RPMI8226 (cell line): ENCODE results near the gene CDC6.

Experiments used
- DNase-seq: peaks from one replicate; pipeline ENCODE4 v3.0.0-alpha.2; 2015

Gene CDC6

GRCh38 chr17:40287494-40288369, at the start of gene CDC6:
TSS of gene CDC6 (plus strand) at chr17:40287879. CDS start at chr17:40289421, 1,542 bp downstream.
- DNase-seq = peak; percentile 99

- no peak for DNase-seq
These were observed 46.3 kb upstream of the CDC6 start for GRCh38 chr17:40241252-40241834.

- no peak for DNase-seq
These were observed 44.9 kb upstream of the CDC6 start for GRCh38 chr17:40242774-40243173.

GRCh38 chr17:40243761-40244160, 43.9 kb upstream of the CDC6 start:
- DNase-seq = no peak

- no peak for DNase-seq
These were observed 43.4 kb upstream of the CDC6 start for GRCh38 chr17:40244255-40244654.

GRCh38 chr17:40247926-40248495, 39.7 kb upstream of the CDC6 start:
- DNase-seq = no peak

- DNase-seq = no peak
These were observed 39.2 kb upstream of the CDC6 start for GRCh38 chr17:40248507-40248906.

- DNase-seq = no peak
These were observed 36.1 kb upstream of the CDC6 start for GRCh38 chr17:40251576-40251975.

GRCh38 chr17:40253565-40253964, 34.1 kb upstream of the CDC6 start:
- DNase-seq = no peak

GRCh38 chr17:40259505-40259904, 28.2 kb upstream of the CDC6 start:
- no peak for DNase-seq

GRCh38 chr17:40260528-40260927, 27.2 kb upstream of the CDC6 start:
- DNase-seq = no peak

- no peak for DNase-seq
These were observed 23.1 kb upstream of the CDC6 start for GRCh38 chr17:40264458-40265185.

- no peak for DNase-seq
These were observed 22.3 kb upstream of the CDC6 start for GRCh38 chr17:40265337-40265736.

- no peak for DNase-seq
These were observed 20.8 kb upstream of the CDC6 start for GRCh38 chr17:40266882-40267281.

- no peak for DNase-seq
These were observed 19.5 kb upstream of the CDC6 start for GRCh38 chr17:40268141-40268712.

GRCh38 chr17:40278414-40278813, 9.3 kb upstream of the CDC6 start:
- no peak for DNase-seq

- DNase-seq = no peak
These were observed 8.3 kb upstream of the CDC6 start for GRCh38 chr17:40279402-40279801.

GRCh38 chr17:40281663-40282062, 6.0 kb upstream of the CDC6 start:
- DNase-seq = no peak

- DNase-seq = no peak
These were observed 4.0 kb upstream of the CDC6 start for GRCh38 chr17:40283662-40284061.

- DNase-seq = no peak
These were observed 3.5 kb upstream of the CDC6 start for GRCh38 chr17:40284085-40284713.

GRCh38 chr17:40286473-40286872, 1.2 kb upstream of the CDC6 start:
- no peak for DNase-seq

GRCh38 chr17:40287159-40287493, 553 bp upstream of the CDC6 start:
- DNase-seq = no peak
